ENCODE results near the gene COPG2. TPM values are rescaled to one million over a fixed set of nuclear protein-coding genes. Genes with fewer than 3 reads are reported as not detected.

The COPG2 gene
- total and polyA plus RNA-seq, 2 donors (not counting 3 experiments of a cell fraction or from before 2014, with no cell fraction given), result 9.4 to 11.6 TPM

GRCh38 chr7:130639388-130639787 lies 29.2 kb downstream of the COPG2 start:
- POLR2A ChIA-PET, result no interaction called here
- H4K20me1 ChIP-seq (replicated peaks; ENCODE audit: control insufficient read depth, extremely low read depth, insufficient read depth, low read length), result no peaks in the 10 kb centered on the region
- H3K27me3 ChIP-seq (ENCODE audit: control insufficient read depth in 2 of 2, insufficient read depth in 2 of 2, low read length in 2 of 2), result no peaks in the 10 kb centered on the region
- CTCF ChIA-PET, result interaction anchor here (1.2 kb wide), 1 partner anchor 20 kb away, joined by 6 read pairs; no protein-coding TSS in a partner anchor
- no peaks in the 10 kb centered on the region for H3K4me1 ChIP-seq (ENCODE audit: control insufficient read depth, extremely low read depth, insufficient read depth, low read length)
- no peak for TF ChIP-seq POLR2A (IDR thresholded peaks at IDR 0.05; ENCODE audit: low read depth, low read length)
- TF ChIP-seq CTCF (IDR thresholded peaks at IDR 0.05; ENCODE audit: extremely low read depth in 1 of 2, insufficient read depth in 1 of 2, low read depth in 1 of 2, low read length in 2 of 2), result no peak
- no peak for TF ChIP-seq FOS (IDR thresholded peaks at IDR 0.05; ENCODE audit: borderline replicate concordance, insufficient read depth, low read length)
- TF ChIP-seq MYC (IDR thresholded peaks at IDR 0.05; ENCODE audit: low read depth, low read length), result no peak
- TF ChIP-seq GATA2 (IDR thresholded peaks at IDR 0.05; ENCODE audit: insufficient read depth, insufficient read length, low read depth, low read length), result no peak
- no peak for TF ChIP-seq POLR2AphosphoS5 (IDR thresholded peaks at IDR 0.05; ENCODE audit: insufficient read depth, low read depth, low read length)
- no peak for TF ChIP-seq MAX (IDR thresholded peaks at IDR 0.05; ENCODE audit: insufficient read depth, insufficient read length)
- TF ChIP-seq EZH2 (IDR thresholded peaks at IDR 0.05; ENCODE audit: borderline replicate concordance, low read depth, low read length, severe bottlenecking), result no peak
- no peak for TF ChIP-seq JUN (IDR thresholded peaks at IDR 0.05; ENCODE audit: borderline replicate concordance, insufficient read depth, insufficient read length, low read depth)
- no peak overlapping the region for H3K27ac ChIP-seq (ENCODE audit: insufficient read depth, low read depth, low read length)
- no peaks in the 10 kb centered on the region for H3K79me2 ChIP-seq (ENCODE audit: control insufficient read depth, insufficient read depth, low read length)
- BruUV-seq (replicated peaks), result no TSS peak
- H3K9me1 ChIP-seq (replicated peaks; ENCODE audit: control insufficient read depth, extremely low read depth, insufficient read depth, low read length), result no peaks in the 10 kb centered on the region
- intact Hi-C loops (cut with micrococcal nuclease), result no loop called here
- DNase-seq (ENCODE audit: low read depth, low spot score), result no peak
- no peak overlapping the region for H3K4me3 ChIP-seq (replicated peaks in 1 of 3; ENCODE audit: insufficient read depth in 1 of 3, low read depth in 1 of 3, low read length in 3 of 3)
- dilution Hi-C loops (cut with MboI; ENCODE audit: extremely low pct_ligation_motif_present, low sequenced_read_pairs), result no loop called here
- no peaks in the 10 kb centered on the region for H3K9me3 ChIP-seq (replicated peaks; ENCODE audit: control insufficient read depth, insufficient read depth, low read length)
- no peak overlapping the region for H3K9ac ChIP-seq (replicated peaks; ENCODE audit: extremely low read depth, insufficient read depth, low read length)
- no peak for FAIRE-seq
- no peak overlapping the region for H2AFZ ChIP-seq (ENCODE audit: low read depth, low read length)
- no peak overlapping the region for H3K4me2 ChIP-seq (ENCODE audit: insufficient read depth, low read length)
- H3K36me3 ChIP-seq (ENCODE audit: control insufficient read depth in 2 of 2, extremely low read depth in 1 of 2, insufficient read depth in 2 of 2, low read length in 2 of 2), result no peaks in the 10 kb centered on the region
